ENCODE data around the gene UBE2N. TPM values are rescaled to one million over a fixed set of nuclear protein-coding genes. Genes with fewer than 3 reads are reported as not detected.

Gene UBE2N
- total and polyA plus RNA-seq, 10 of the 15 experiments (the other 5 are each of a cell fraction or from before 2014, with no cell fraction given), result 243 to 945 (median 443) TPM

DNA sequence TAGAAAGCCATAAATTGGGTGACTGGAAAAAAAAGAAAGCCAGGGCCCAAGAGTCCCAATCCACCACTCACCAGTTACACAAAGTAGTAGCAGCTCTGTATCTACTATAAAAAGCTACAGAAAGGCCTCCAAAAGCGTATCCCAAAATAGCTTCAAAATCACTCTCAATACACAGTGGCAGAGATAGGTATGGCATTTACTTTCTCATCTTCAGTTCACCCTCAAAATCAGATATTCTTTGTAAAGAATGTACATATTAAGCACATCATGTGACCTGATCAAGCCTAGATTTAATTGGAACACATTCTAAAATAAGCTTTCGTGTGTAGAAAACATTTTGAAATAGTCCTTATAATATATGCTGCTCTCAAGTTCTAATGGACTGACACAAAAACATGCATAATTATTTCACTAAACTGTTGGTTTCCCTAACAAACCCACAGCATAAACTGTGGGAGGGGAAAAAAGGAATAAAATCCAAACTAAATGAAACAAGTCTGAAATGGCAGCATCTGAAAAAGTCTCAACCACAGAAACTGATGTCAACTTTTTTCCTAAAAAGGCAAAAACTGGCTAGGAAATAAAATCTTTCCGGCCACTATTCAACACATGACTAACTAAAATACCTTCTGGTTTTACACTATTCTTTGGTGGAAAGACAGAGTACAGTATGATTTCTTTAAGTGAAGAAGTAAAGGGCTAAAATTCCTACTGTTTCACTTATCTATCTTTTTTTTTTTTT is 25.9 kb downstream of the UBE2N start (continued):
- TF ChIP-seq, protein P1, sequence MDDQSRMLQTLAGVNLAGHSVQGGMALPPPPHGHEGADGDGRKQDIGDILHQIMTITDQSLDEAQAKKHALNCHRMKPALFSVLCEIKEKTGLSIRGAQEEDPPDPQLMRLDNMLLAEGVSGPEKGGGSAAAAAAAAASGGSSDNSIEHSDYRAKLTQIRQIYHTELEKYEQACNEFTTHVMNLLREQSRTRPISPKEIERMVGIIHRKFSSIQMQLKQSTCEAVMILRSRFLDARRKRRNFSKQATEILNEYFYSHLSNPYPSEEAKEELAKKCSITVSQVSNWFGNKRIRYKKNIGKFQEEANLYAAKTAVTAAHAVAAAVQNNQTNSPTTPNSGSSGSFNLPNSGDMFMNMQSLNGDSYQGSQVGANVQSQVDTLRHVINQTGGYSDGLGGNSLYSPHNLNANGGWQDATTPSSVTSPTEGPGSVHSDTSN (IDR thresholded peaks at IDR 0.05; ENCODE audit: insufficient replicate concordance, low read depth, low read length), result no peak
- TF ChIP-seq IKZF2 (IDR thresholded peaks at IDR 0.05), result peak; percentile 71 to 76; a peak in 2 of 4 replicates
- TF ChIP-seq NFIC (IDR thresholded peaks at IDR 0.05; ENCODE audit: low read depth, low read length), result peak; percentile 79
- TF ChIP-seq, protein P2, sequence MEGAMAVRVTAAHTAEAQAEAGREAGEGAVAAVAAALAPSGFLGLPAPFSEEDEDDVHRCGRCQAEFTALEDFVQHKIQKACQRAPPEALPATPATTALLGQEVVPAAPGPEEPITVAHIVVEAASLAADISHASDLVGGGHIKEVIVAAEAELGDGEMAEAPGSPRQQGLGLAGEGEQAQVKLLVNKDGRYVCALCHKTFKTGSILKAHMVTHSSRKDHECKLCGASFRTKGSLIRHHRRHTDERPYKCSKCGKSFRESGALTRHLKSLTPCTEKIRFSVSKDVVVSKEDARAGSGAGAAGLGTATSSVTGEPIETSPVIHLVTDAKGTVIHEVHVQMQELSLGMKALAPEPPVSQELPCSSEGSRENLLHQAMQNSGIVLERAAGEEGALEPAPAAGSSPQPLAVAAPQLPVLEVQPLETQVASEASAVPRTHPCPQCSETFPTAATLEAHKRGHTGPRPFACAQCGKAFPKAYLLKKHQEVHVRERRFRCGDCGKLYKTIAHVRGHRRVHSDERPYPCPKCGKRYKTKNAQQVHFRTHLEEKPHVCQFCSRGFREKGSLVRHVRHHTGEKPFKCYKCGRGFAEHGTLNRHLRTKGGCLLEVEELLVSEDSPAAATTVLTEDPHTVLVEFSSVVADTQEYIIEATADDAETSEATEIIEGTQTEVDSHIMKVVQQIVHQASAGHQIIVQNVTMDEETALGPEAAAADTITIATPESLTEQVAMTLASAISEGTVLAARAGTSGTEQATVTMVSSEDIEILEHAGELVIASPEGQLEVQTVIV (IDR thresholded peaks at IDR 0.05; ENCODE audit: borderline replicate concordance, partially characterized antibody), result no peak

DNA sequence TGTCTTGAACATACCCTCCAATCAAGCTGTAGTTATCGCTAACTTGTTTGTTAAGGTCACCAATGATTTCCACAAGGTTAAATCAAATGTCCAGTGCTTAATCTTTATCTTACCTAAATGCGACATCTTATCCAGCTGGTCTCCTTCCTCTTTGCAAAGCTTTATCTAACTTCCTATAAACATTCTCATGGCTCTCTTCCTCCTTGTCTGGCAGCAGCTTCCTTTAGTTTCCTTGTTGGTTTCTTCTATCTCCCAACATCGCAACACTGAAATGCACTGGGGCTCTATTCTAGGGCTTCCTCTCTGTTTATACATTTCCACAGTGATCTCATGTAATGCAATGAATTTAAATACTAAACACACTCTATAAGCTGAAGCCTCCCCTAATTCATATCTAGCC is 28.7 kb downstream of the UBE2N start:
- CTCF ChIA-PET, result interaction anchor here (1.2 to 8.8 kb wide), 6 partner anchors 9 to 425 kb away, joined by 3 to 166 read pairs (median 11); no protein-coding TSS in a partner anchor
- in situ Hi-C loops (cut with MboI), result no loop called here
- POLR2A ChIA-PET, result no interaction called here
- no peak overlapping the region for H3K27ac ChIP-seq (ENCODE audit: control insufficient read depth, insufficient read depth)
- H3K79me2 ChIP-seq (ENCODE audit: control insufficient read depth, insufficient read depth, low read length), result peaks cover 62% of the 10 kb centered on the region
- no peak for FAIRE-seq
- H3K27me3 ChIP-seq (replicated peaks in 1 of 2; ENCODE audit: control insufficient read depth in 2 of 2, insufficient read depth in 2 of 2, low read length in 1 of 2), result no peaks in the 10 kb centered on the region
- H3K9me3 ChIP-seq (replicated peaks; ENCODE audit: control insufficient read depth, insufficient read depth, low read length), result no peaks in the 10 kb centered on the region
- no peak overlapping the region for H2AFZ ChIP-seq (ENCODE audit: control insufficient read depth, low read depth, low read length)
- SMC1A ChIA-PET (ENCODE audit: uncharacterized antibody, unreplicated experiment), result interaction anchor here (0.6 to 4.1 kb wide), 8 partner anchors 10 to 434 kb away, joined by 3 to 36 read pairs (median 3); no protein-coding TSS in a partner anchor
- WGBS (ENCODE audit: insufficient coverage, insufficient replicate concordance, low lambda C conversion rate, missing lambda C conversion rate), result 85% methylated on average over 3 of the region's 3 CpGs
- no peak overlapping the region for H3K4me2 ChIP-seq (ENCODE audit: control insufficient read depth, insufficient read depth)
- no peak overlapping the region for H3K9ac ChIP-seq (ENCODE audit: control insufficient read depth, insufficient read depth, low read length)
- RAD21 ChIA-PET (ENCODE audit: unreplicated experiment), result interaction anchor here (0.8 kb wide), 1 partner anchor 30 kb away, joined by 4 read pairs; no protein-coding TSS in a partner anchor
- intact Hi-C loops (cut with micrococcal nuclease; ENCODE audit: unreplicated experiment), result no loop called here
- BruUV-seq (replicated peaks), result no TSS peak
- peaks cover 29% of the 10 kb centered on the region for H3K4me1 ChIP-seq (ENCODE audit: control insufficient read depth, insufficient read depth, low read length)
- no peaks in the 10 kb centered on the region for H4K20me1 ChIP-seq (ENCODE audit: control insufficient read depth, insufficient read depth)
- peaks cover 1 to 7% of the 10 kb centered on the region in 2 experiments; a peak in 2 of 4 replicates for H3K36me3 ChIP-seq (ENCODE audit: control insufficient read depth in 2 of 2, insufficient read depth in 2 of 2, low read length in 1 of 2)
- no peak for DNase-seq (ENCODE audit: low read depth, low spot score)
- no peak for ATAC-seq
- no peak overlapping the region for H3K4me3 ChIP-seq
- TF ChIP-seq LARP7 (IDR thresholded peaks at IDR 0.05), result no peak
- no peak for TF ChIP-seq HDGF (IDR thresholded peaks at IDR 0.05)
- no peak for TF ChIP-seq RBBP5 (conservative IDR thresholded peaks at IDR 0.05)
- TF ChIP-seq ZZZ3 (IDR thresholded peaks at IDR 0.05; ENCODE audit: control insufficient read depth, insufficient read length, low read depth), result no peak
- TF ChIP-seq, protein P3, sequence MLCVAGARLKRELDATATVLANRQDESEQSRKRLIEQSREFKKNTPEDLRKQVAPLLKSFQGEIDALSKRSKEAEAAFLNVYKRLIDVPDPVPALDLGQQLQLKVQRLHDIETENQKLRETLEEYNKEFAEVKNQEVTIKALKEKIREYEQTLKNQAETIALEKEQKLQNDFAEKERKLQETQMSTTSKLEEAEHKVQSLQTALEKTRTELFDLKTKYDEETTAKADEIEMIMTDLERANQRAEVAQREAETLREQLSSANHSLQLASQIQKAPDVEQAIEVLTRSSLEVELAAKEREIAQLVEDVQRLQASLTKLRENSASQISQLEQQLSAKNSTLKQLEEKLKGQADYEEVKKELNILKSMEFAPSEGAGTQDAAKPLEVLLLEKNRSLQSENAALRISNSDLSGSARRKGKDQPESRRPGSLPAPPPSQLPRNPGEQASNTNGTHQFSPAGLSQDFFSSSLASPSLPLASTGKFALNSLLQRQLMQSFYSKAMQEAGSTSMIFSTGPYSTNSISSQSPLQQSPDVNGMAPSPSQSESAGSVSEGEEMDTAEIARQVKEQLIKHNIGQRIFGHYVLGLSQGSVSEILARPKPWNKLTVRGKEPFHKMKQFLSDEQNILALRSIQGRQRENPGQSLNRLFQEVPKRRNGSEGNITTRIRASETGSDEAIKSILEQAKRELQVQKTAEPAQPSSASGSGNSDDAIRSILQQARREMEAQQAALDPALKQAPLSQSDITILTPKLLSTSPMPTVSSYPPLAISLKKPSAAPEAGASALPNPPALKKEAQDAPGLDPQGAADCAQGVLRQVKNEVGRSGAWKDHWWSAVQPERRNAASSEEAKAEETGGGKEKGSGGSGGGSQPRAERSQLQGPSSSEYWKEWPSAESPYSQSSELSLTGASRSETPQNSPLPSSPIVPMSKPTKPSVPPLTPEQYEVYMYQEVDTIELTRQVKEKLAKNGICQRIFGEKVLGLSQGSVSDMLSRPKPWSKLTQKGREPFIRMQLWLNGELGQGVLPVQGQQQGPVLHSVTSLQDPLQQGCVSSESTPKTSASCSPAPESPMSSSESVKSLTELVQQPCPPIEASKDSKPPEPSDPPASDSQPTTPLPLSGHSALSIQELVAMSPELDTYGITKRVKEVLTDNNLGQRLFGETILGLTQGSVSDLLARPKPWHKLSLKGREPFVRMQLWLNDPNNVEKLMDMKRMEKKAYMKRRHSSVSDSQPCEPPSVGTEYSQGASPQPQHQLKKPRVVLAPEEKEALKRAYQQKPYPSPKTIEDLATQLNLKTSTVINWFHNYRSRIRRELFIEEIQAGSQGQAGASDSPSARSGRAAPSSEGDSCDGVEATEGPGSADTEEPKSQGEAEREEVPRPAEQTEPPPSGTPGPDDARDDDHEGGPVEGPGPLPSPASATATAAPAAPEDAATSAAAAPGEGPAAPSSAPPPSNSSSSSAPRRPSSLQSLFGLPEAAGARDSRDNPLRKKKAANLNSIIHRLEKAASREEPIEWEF (IDR thresholded peaks at IDR 0.05; ENCODE audit: insufficient replicate concordance, low read depth, low read length), result no peak
- TF ChIP-seq PAX8 (IDR thresholded peaks at IDR 0.05), result no peak
- TF ChIP-seq NFIC (IDR thresholded peaks at IDR 0.05; ENCODE audit: low read depth, low read length), result no peak
- TF ChIP-seq, protein P4, sequence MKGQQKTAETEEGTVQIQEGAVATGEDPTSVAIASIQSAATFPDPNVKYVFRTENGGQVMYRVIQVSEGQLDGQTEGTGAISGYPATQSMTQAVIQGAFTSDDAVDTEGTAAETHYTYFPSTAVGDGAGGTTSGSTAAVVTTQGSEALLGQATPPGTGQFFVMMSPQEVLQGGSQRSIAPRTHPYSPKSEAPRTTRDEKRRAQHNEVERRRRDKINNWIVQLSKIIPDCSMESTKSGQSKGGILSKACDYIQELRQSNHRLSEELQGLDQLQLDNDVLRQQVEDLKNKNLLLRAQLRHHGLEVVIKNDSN (IDR thresholded peaks at IDR 0.05; ENCODE audit: borderline replicate concordance, extremely low read length, insufficient read depth, low read depth, low read length), result no peak
